ENCODE data around the gene PAPOLA.

PAPOLA gene

DNA sequence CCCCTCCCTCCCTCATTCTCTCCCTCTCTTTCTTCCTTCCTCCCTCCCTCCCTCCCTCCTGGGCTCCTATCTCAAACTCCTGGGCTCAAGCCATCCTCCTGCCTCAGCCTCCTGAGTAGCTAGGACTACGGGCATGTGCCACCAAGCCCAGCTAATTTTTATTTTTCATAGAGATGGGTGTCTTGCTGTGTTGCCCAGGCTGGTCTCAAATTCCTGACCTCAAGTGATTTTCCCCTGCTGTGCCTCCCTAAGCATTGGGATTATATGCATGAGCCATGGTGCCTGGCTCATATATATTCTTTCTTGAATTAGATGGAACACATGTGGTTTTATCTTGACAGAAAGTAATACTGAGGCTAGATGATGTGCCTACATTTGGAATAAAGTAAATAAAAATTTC, 14.2 kb downstream of the PAPOLA start:
- Histone ChIP-seq H4K20me1 (ENCODE audit: insufficient read depth, low read length) (peaks cover 36% of the 10 kb centered on the region; the same call in 1 of the 2 replicates), H2AFZ (ENCODE audit: low read length) (no peak overlapping the region), H3K4me2 (ENCODE audit: low read depth, low read length) (no peak overlapping the region), H3K9me3 (replicated peaks; ENCODE audit: insufficient read depth, low read length) (no peaks in the 10 kb centered on the region), H3K36me3 (replicated peaks; ENCODE audit: insufficient read depth, low read length) (no peaks in the 10 kb centered on the region; the same call in 1 of the 2 replicates), H3K9me2 (replicated peaks; ENCODE audit: insufficient read depth, low read length) (no peaks in the 10 kb centered on the region), H3F3A (ENCODE audit: insufficient read depth, low read length) (no peaks in the 10 kb centered on the region), H3K9ac (ENCODE audit: low read length) (no peak overlapping the region), H3K27ac (ENCODE audit: low read length) (no peak overlapping the region), H3K4me3 (ENCODE audit: low read length) (no peak overlapping the region), H3K79me2 (ENCODE audit: low read length) (peaks cover 95% of the 10 kb centered on the region), H3K4me1 (ENCODE audit: low read length) (no peaks in the 10 kb centered on the region), H3K27me3 (replicated peaks; ENCODE audit: insufficient read depth, low read length) (no peaks in the 10 kb centered on the region)
- DNase-seq: no peak
- TF ChIP-seq EZH2phosphoT487 (IDR thresholded peaks at IDR 0.05; ENCODE audit: low read length) (no peak), EZH2 (optimal IDR thresholded peaks at IDR 0.05; ENCODE audit: low read depth, low read length) (no peak), CTCF (IDR thresholded peaks at IDR 0.05; ENCODE audit: low read length) (no peak)

GRCh38 chr14:96519970-96520369, 17.8 kb downstream of the PAPOLA start:
- Histone ChIP-seq H3K36me3 (replicated peaks; ENCODE audit: insufficient read depth, low read length) (no peaks in the 10 kb centered on the region; the same call in 1 of the 2 replicates), H3K9me3 (replicated peaks; ENCODE audit: insufficient read depth, low read length) (no peaks in the 10 kb centered on the region), H3K27ac (ENCODE audit: low read length) (no peak overlapping the region), H3K9me2 (replicated peaks; ENCODE audit: insufficient read depth, low read length) (no peaks in the 10 kb centered on the region), H3K4me3 (ENCODE audit: low read length) (no peak overlapping the region), H3K79me2 (ENCODE audit: low read length) (peaks cover 84% of the 10 kb centered on the region), H3K9ac (ENCODE audit: low read length) (no peak overlapping the region), H3K4me2 (ENCODE audit: low read depth, low read length) (no peak overlapping the region), H3K4me1 (ENCODE audit: low read length) (no peaks in the 10 kb centered on the region), H2AFZ (ENCODE audit: low read length) (no peak overlapping the region), H3K27me3 (replicated peaks; ENCODE audit: insufficient read depth, low read length) (no peaks in the 10 kb centered on the region), H4K20me1 (ENCODE audit: insufficient read depth, low read length) (peaks cover 15% of the 10 kb centered on the region; the same call in 1 of the 2 replicates), H3F3A (ENCODE audit: insufficient read depth, low read length) (no peaks in the 10 kb centered on the region)
- no peak for DNase-seq
- TF ChIP-seq CTCF (IDR thresholded peaks at IDR 0.05; ENCODE audit: low read length) (no peak), EZH2phosphoT487 (IDR thresholded peaks at IDR 0.05; ENCODE audit: low read length) (no peak), EZH2 (optimal IDR thresholded peaks at IDR 0.05; ENCODE audit: low read depth, low read length) (no peak)

GRCh38 chr14:96525452-96525851, 23.3 kb downstream of the PAPOLA start:
- H4K20me1 ChIP-seq (ENCODE audit: insufficient read depth, low read length): no peaks in the 10 kb centered on the region
- no peaks in the 10 kb centered on the region for H3K9me2 ChIP-seq (replicated peaks; ENCODE audit: insufficient read depth, low read length)
- no peaks in the 10 kb centered on the region for H3K4me1 ChIP-seq (ENCODE audit: low read length)
- no peak for TF ChIP-seq CTCF (IDR thresholded peaks at IDR 0.05; ENCODE audit: low read length)
- no peak for TF ChIP-seq EZH2phosphoT487 (IDR thresholded peaks at IDR 0.05; ENCODE audit: low read length)
- TF ChIP-seq EZH2 (optimal IDR thresholded peaks at IDR 0.05; ENCODE audit: low read depth, low read length): no peak
- peaks cover 30% of the 10 kb centered on the region for H3K79me2 ChIP-seq (ENCODE audit: low read length)
- no peaks in the 10 kb centered on the region for H3F3A ChIP-seq (ENCODE audit: insufficient read depth, low read length)
- no peak overlapping the region for H3K27ac ChIP-seq (ENCODE audit: low read length)
- no peaks in the 10 kb centered on the region for H3K9me3 ChIP-seq (replicated peaks; ENCODE audit: insufficient read depth, low read length)
- H3K27me3 ChIP-seq (replicated peaks; ENCODE audit: insufficient read depth, low read length): no peaks in the 10 kb centered on the region
- DNase-seq: no peak
- H3K36me3 ChIP-seq (replicated peaks; ENCODE audit: insufficient read depth, low read length): no peaks in the 10 kb centered on the region; the same call in 1 of the 2 replicates
- H2AFZ ChIP-seq (ENCODE audit: low read length): no peak overlapping the region
- no peak overlapping the region for H3K9ac ChIP-seq (ENCODE audit: low read length)
- H3K4me2 ChIP-seq (ENCODE audit: low read depth, low read length): no peak overlapping the region
- H3K4me3 ChIP-seq (ENCODE audit: low read length): no peak overlapping the region
